SH-SY5Y (cell line): Measurements from ENCODE around the gene RPS6KA6.

Source experiments
- GATA2 ChIP-seq: IDR thresholded peaks from 2 replicates; pipeline ENCODE4 v1.6.1; 2011; ENCODE audit warnings: mild to moderate bottlenecking, low read depth, low read length
- GATA3 ChIP-seq: IDR thresholded peaks from 2 replicates; pipeline ENCODE4 v1.6.1; 2011; ENCODE audit warnings: low read depth, mild to moderate bottlenecking, low read length, moderate library complexity

GRCh38 chrX:84160736-84161135 lies 27.3 kb downstream of the RPS6KA6 start:
- no peak for TF ChIP-seq GATA2
- TF ChIP-seq GATA3, result no peak
